Measurements from ENCODE around the gene NID2.

GRCh38 chr14:52006361-52006760 lies 62.5 kb downstream of the NID2 start:
- TF ChIP-seq, protein P1, sequence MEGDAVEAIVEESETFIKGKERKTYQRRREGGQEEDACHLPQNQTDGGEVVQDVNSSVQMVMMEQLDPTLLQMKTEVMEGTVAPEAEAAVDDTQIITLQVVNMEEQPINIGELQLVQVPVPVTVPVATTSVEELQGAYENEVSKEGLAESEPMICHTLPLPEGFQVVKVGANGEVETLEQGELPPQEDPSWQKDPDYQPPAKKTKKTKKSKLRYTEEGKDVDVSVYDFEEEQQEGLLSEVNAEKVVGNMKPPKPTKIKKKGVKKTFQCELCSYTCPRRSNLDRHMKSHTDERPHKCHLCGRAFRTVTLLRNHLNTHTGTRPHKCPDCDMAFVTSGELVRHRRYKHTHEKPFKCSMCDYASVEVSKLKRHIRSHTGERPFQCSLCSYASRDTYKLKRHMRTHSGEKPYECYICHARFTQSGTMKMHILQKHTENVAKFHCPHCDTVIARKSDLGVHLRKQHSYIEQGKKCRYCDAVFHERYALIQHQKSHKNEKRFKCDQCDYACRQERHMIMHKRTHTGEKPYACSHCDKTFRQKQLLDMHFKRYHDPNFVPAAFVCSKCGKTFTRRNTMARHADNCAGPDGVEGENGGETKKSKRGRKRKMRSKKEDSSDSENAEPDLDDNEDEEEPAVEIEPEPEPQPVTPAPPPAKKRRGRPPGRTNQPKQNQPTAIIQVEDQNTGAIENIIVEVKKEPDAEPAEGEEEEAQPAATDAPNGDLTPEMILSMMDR (conservative IDR thresholded peaks at IDR 0.05; ENCODE audit: low read depth, low read length), result no peak
- no peak for TF ChIP-seq EZH2 (IDR thresholded peaks at IDR 0.05; ENCODE audit: low read length, unreplicated experiment)
- no peak for TF ChIP-seq EZH2phosphoT487 (IDR thresholded peaks at IDR 0.05; ENCODE audit: borderline replicate concordance, low read length)

Data from PC-3 (cell line).